ENCODE data around the gene SLC36A3.
"Not testable (repeated sequence)": the region's sequence is repeated elsewhere in the genome, so short reads cannot be mapped to it uniquely, and the experiment has no call there.

- not testable (repeated sequence) for TF ChIP-seq CTCF (conservative IDR thresholded peaks at IDR 0.05; ENCODE audit: low read length); EZH2phosphoT487 (IDR thresholded peaks at IDR 0.05; ENCODE audit: borderline replicate concordance)
Observed at GRCh38 chr5:151309821-151310220, 6.3 kb upstream of the SLC36A3 start.
